IPS-15b (cell line): ENCODE results near the gene EXOSC10.

Experiments used
- H3K27me3 ChIP-seq: one replicate; pipeline ENCODE4 v1.6.1; 2013; ENCODE audit warnings: low read length; ENCODE audit not compliant: control insufficient read depth, insufficient read depth
- H3K36me3 ChIP-seq: one replicate; pipeline ENCODE4 v1.6.1; 2013; ENCODE audit warnings: low read length; ENCODE audit not compliant: control insufficient read depth, insufficient read depth
- H3K4me1 ChIP-seq: one replicate; pipeline ENCODE4 v1.6.1; 2013; ENCODE audit warnings: mild to moderate bottlenecking, low read length; ENCODE audit not compliant: control insufficient read depth, insufficient read depth
- H3K4me3 ChIP-seq: one replicate; pipeline ENCODE4 v1.5.1; 2013; ENCODE audit warnings: low read depth, low read length
- H3K9ac ChIP-seq: one replicate; pipeline ENCODE4 v1.6.1; 2013; ENCODE audit warnings: low read depth, mild to moderate bottlenecking, low read length
- H3K9me3 ChIP-seq: one replicate; pipeline ENCODE4 v1.6.1; 2013; ENCODE audit warnings: mild to moderate bottlenecking, low read length; ENCODE audit not compliant: control insufficient read depth, insufficient read depth

EXOSC10 gene

DNA sequence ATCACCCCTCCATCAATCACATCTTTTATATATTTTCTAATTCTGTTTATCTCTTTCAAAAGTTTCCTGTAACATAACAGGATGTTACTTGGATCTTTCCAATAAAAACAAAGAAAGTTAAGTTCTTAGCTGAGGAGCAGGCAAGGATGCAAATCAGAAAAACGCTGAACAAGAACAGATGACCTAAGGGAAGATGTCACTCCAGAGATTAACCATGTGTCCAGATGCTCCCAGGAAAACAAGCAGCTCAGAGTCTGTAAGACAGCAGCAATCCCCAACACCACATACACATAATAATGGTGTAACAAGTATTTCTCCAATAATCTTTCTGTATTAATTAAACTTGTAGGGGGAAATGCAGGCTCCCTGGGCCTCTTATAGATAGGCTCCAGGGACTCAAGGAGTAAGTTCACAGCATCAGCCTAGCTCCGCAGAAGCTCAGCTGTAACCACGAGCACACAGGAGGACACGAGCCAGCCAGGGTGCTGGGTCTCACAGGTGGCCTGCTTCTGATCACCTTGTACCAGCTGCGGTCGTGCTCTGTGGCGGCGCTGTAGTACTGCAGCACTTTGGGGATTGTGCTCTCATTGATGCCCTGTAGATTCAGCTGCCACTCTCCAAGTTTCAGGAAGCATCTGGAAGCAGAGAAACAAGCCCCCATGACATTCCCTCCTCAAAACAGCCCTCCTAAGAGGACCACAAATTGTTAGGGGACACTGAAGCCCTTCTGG lies 33.1 kb upstream of the EXOSC10 start:
- no peaks in the 10 kb centered on the region for H3K4me1 ChIP-seq
- no peak overlapping the region for H3K4me3 ChIP-seq
- H3K36me3 ChIP-seq: peaks cover 55% of the 10 kb centered on the region
- no peaks in the 10 kb centered on the region for H3K9me3 ChIP-seq
- no peaks in the 10 kb centered on the region for H3K27me3 ChIP-seq
- no peak overlapping the region for H3K9ac ChIP-seq

DNA sequence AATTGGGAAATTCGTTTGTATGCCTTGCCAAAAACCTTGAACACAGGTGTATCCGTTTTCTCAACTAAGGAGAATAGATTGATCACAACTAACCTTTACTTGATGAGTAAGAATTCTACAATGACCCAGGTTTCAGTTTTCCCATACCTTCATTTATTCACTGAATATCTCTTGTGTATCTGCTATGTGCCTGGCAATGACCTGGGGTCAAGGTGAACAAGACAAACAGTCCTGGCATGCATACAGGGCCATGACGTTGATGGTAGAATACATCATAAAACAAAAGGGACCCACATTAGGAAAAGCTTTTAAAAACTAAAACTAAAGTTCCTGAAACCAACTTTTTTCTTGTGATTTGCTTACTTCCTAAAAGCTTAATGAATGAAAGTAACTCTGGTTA lies 32.1 kb upstream of the EXOSC10 start:
- Histone ChIP-seq H3K4me3 (no peak overlapping the region), H3K27me3 (no peaks in the 10 kb centered on the region), H3K4me1 (no peaks in the 10 kb centered on the region), H3K9me3 (no peaks in the 10 kb centered on the region), H3K9ac (no peak overlapping the region), H3K36me3 (peaks cover 63% of the 10 kb centered on the region)

GRCh38 chr1:11130406-11130805 lies 30.7 kb upstream of the EXOSC10 start:
- Histone ChIP-seq H3K4me3 (no peak overlapping the region), H3K36me3 (peaks cover 71% of the 10 kb centered on the region), H3K4me1 (no peaks in the 10 kb centered on the region), H3K9me3 (no peaks in the 10 kb centered on the region), H3K9ac (no peak overlapping the region), H3K27me3 (no peaks in the 10 kb centered on the region)

- Histone ChIP-seq H3K9ac (no peak overlapping the region), H3K27me3 (no peaks in the 10 kb centered on the region), H3K4me3 (no peak overlapping the region), H3K9me3 (no peaks in the 10 kb centered on the region), H3K36me3 (peaks cover 77% of the 10 kb centered on the region), H3K4me1 (no peaks in the 10 kb centered on the region)
Measured at GRCh38 chr1:11129649-11130390, 30.2 kb upstream of the EXOSC10 start.

GRCh38 chr1:11126569-11126968 lies 26.9 kb upstream of the EXOSC10 start:
- Histone ChIP-seq H3K9me3 (no peaks in the 10 kb centered on the region), H3K4me3 (no peak overlapping the region), H3K4me1 (no peaks in the 10 kb centered on the region), H3K36me3 (peaks cover 79% of the 10 kb centered on the region), H3K9ac (no peak overlapping the region), H3K27me3 (no peaks in the 10 kb centered on the region)

- Histone ChIP-seq H3K9me3 (no peaks in the 10 kb centered on the region), H3K9ac (no peak overlapping the region), H3K36me3 (peaks cover 79% of the 10 kb centered on the region), H3K27me3 (no peaks in the 10 kb centered on the region), H3K4me1 (no peaks in the 10 kb centered on the region), H3K4me3 (no peak overlapping the region)
Measured at GRCh38 chr1:11125931-11126330, 26.3 kb upstream of the EXOSC10 start.

GRCh38 chr1:11124965-11125364 lies 25.3 kb upstream of the EXOSC10 start:
- H3K36me3 ChIP-seq: peaks cover 69% of the 10 kb centered on the region
- no peaks in the 10 kb centered on the region for H3K4me1 ChIP-seq
- no peaks in the 10 kb centered on the region for H3K27me3 ChIP-seq

DNA sequence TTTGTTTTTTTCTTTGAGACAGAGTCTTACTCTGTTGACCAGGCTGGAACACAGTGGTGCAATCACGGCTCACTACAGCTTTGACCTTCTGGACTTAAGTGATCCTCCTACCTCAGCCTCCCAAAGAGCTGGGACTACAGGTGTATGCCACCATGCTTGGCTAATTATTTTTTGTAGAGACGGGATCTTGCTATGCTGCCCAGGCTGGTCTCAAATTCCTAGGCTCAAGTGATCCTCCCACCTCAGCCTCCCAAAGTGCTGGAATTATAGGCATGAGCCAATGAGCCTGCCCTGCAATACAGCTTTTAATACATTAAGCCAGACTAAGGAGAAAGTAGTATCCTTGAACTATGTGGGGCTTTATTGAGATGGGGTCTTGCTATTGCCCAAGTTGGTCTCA lies 16.6 kb upstream of the EXOSC10 start:
- Histone ChIP-seq H3K9me3 (no peaks in the 10 kb centered on the region), H3K36me3 (peaks cover 14% of the 10 kb centered on the region), H3K4me3 (no peak overlapping the region), H3K4me1 (no peaks in the 10 kb centered on the region), H3K27me3 (no peaks in the 10 kb centered on the region), H3K9ac (no peak overlapping the region)

More at GRCh38 chr1:11124965-11125364, 25.3 kb upstream of the EXOSC10 start:
- Histone ChIP-seq H3K4me3 (no peak overlapping the region), H3K9me3 (no peaks in the 10 kb centered on the region), H3K9ac (no peak overlapping the region)

DNA sequence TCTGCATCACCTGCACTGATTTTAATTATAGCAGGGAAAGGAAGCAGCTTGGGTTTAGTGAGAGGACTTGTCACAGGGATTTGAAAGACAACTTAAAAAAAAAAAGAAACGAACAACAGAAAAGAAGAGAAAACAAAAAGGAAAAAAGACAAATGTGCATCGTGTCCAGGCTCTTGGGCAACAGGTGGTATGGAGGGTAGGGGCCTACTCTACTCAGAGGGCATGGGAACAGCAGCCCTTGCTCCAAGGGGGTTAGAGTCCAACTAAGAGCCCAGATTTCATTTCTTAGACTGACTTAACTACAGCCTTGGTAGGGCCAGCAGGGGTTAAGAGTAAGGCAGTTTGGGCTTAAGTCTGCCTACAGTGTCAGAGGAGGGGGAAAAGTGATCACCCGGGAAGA lies 15.3 kb upstream of the EXOSC10 start:
- H3K27me3 ChIP-seq: no peaks in the 10 kb centered on the region
- no peak overlapping the region for H3K4me3 ChIP-seq
- H3K9ac ChIP-seq: no peak overlapping the region
- H3K9me3 ChIP-seq: no peaks in the 10 kb centered on the region
- H3K36me3 ChIP-seq: peaks cover 10% of the 10 kb centered on the region
- no peaks in the 10 kb centered on the region for H3K4me1 ChIP-seq

- H3K9ac ChIP-seq: no peak overlapping the region
- H3K4me3 ChIP-seq: no peak overlapping the region
- H3K9me3 ChIP-seq: no peaks in the 10 kb centered on the region
- no peaks in the 10 kb centered on the region for H3K27me3 ChIP-seq
- H3K36me3 ChIP-seq: peaks cover 19% of the 10 kb centered on the region
- H3K4me1 ChIP-seq: no peaks in the 10 kb centered on the region
Measured at GRCh38 chr1:11109047-11109760, 9.5 kb upstream of the EXOSC10 start.

GRCh38 chr1:11107599-11107998 lies 7.9 kb upstream of the EXOSC10 start:
- Histone ChIP-seq H3K4me3 (no peak overlapping the region), H3K36me3 (peaks cover 15% of the 10 kb centered on the region), H3K27me3 (no peaks in the 10 kb centered on the region), H3K9ac (no peak overlapping the region), H3K9me3 (no peaks in the 10 kb centered on the region), H3K4me1 (no peaks in the 10 kb centered on the region)
